HG03354 (cell line): ENCODE measurements around the gene KLHL29.

Experiments used
- ATAC-seq: cut with Tn5 transposase; IDR thresholded peaks from one replicate; pipeline ENCODE4 v1.9.1; 2021; ENCODE audit warnings: mild to moderate bottlenecking; ENCODE audit not compliant: unreplicated experiment, poor library complexity, severe bottlenecking

The KLHL29 gene

GRCh38 chr2:23628926-23629771, 244.2 kb downstream of the KLHL29 start:
- ATAC-seq: no peak

- ATAC-seq: no peak
Measured at GRCh38 chr2:23629772-23630480, 244.9 kb downstream of the KLHL29 start.

DNA sequence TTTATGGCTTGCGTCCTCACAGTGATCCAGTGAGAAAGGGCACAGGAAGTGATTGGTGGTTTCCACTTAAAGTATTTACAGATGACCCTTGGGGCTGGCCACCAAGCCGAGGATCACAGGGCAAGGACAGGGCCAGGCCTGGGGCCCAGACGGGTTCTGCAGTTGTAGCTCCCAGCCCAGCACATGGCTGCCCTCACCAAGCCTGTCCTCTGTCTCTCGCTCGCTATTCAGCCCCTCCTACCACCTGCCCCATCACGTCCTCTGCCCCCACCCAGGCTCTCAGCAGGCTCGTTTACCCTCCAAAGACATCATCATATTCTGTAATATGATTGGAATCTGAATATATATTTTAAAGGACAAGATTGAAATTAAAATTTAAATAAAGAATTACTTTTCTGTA, 246.0 kb downstream of the KLHL29 start:
- ATAC-seq: no peak

DNA sequence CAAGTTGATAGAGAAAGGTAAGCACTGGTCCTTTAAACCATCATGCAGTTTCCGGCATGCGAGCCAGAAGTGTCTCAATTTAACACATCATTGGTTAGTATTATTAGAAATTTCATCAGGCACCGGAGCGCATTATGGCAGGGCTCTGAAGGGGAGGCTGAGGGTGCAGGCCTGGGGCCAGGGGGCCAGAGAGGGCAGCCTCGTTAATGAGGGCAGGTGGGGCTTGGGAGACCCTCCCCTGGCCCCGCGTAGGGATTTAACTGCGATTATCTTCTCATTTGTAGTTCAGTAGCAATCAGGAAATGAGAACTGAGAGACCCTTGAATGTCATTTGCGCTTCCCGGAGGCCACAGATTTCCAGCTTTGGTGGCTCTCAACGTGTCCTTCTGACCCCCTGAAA, 246.4 kb downstream of the KLHL29 start:
- no peak for ATAC-seq

GRCh38 chr2:23632386-23632785, 247.4 kb downstream of the KLHL29 start:
- no peak for ATAC-seq

- no peak for ATAC-seq
Measured at GRCh38 chr2:23632831-23633395, 247.9 kb downstream of the KLHL29 start.

- no peak for ATAC-seq
Measured at GRCh38 chr2:23633966-23634365, 249.0 kb downstream of the KLHL29 start.

GRCh38 chr2:23635442-23636340, 250.7 kb downstream of the KLHL29 start:
- ATAC-seq: no peak

DNA sequence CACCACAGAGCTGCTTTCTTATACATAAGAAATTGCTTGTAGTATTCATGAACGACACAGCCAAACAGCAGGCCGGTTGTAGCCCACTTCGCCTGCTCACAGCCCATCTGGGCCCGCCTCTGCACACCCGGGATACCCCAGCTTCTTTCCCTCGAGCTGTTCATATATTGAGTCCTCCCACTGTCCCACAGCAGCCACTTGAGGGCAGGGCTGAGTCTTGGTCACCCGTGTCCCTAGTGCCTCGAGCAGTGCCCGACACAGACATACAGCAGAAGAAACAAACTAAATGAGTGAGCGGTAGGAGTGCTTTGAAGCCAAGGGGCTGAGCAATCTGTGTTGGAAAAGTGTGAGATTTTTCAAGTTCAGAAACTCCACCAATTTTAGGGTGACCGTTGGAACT, 251.4 kb downstream of the KLHL29 start:
- no peak for ATAC-seq

GRCh38 chr2:23637011-23637778, 252.2 kb downstream of the KLHL29 start:
- no peak for ATAC-seq

DNA sequence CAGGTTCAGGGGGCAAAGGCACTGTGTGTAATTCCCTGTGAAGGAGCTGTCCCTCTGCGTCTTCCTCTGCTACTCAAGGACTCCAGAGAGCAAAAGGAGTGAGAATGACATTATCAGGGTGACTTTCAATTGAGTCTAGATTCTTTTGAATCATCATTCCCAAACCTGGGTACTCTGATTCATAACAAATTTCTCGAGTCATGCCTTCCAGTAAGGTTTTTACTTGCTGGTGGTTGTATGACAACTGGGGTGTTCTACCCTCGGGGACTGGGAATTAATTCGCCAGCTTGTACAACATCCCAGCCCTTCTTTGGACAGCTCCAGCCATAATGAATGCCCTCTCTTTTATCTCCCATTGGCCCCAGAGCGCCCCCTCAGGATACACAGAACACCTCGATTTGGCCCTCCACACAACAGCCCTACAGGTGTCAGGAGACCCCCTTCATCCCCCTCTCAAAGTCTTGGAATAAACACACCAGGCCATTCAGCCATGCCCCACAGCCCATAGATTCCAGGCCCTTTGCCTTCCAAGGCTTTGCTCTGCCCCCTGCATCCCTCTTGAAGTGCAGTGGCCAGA, 254.5 kb downstream of the KLHL29 start:
- ATAC-seq: no peak

DNA sequence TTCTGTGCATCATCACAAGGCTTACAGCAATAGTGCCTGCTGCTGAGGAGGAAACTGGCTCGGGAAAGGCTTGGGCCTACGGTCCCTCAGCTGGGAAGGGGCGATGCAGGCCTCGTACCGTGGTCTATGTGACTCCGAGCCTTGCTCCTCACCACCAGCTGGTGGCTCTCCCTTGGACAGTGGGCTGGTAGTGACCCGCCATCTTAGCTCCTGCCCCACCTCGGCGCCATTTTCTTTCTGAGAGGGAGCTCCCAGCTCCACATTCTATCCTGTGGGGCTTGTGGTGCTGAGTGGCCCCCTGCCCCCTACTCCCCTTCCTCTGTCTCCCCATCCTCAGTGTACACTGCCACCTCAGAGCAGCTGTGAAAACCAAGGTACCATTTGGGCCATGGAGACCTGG, 255.7 kb downstream of the KLHL29 start:
- no peak for ATAC-seq

GRCh38 chr2:23642516-23642915, 257.5 kb downstream of the KLHL29 start:
- ATAC-seq: no peak

DNA sequence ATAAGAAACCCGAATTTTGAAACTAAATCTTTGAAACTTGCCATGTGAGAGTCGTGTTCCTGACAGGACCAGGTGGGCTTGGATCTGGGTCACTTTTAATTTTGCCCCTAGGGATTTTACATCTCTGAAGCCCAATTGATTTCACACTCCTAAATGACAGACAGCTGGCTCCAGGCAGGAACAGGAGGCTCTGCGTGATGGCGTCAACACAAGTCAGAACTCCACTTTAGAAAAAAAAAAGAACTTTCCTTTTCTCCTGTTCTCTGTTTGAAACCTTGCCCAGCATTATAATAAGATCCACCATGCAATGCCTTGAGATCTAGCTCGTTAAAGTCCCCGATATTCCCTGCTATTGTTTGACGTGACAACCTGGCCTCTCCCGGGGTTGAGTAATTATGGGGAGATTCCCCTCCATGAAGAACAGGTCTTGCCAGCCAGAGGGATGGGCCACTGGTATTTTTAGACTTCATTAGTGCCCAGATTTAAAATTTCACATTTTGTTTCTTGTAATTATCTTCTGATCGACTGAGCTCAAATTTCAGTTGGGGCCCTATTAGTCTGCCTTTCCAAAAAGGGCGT, 260.3 kb downstream of the KLHL29 start:
- ATAC-seq: no peak

- ATAC-seq: no peak
Measured at GRCh38 chr2:23647563-23647962, 262.6 kb downstream of the KLHL29 start.

- ATAC-seq: no peak
Measured at GRCh38 chr2:23649303-23649702, 264.3 kb downstream of the KLHL29 start.

GRCh38 chr2:23649819-23650218, 264.8 kb downstream of the KLHL29 start:
- ATAC-seq: no peak
